ENCODE data around the gene EPB41L5.

DNA sequence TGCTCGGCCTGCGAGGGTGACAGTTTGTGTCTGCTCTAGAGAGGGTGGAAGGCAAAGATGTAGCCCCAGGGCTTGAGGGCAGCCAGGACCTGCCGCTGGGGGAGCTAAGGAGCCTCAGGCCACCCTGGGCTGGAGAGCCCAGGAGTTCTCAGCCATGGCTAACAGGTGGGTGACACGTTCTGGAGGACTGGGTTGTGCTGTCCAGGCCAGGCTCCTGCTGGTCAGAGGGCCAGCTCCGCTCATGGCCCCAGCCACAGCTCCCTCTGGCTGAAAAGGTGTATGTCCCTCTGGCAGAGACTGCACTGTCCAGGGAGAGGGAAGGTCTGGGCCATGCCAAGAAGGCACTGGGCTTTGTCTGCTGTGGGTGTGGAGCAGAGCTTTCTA is 191.1 kb downstream of the EPB41L5 start:
- TF ChIP-seq, protein P1, sequence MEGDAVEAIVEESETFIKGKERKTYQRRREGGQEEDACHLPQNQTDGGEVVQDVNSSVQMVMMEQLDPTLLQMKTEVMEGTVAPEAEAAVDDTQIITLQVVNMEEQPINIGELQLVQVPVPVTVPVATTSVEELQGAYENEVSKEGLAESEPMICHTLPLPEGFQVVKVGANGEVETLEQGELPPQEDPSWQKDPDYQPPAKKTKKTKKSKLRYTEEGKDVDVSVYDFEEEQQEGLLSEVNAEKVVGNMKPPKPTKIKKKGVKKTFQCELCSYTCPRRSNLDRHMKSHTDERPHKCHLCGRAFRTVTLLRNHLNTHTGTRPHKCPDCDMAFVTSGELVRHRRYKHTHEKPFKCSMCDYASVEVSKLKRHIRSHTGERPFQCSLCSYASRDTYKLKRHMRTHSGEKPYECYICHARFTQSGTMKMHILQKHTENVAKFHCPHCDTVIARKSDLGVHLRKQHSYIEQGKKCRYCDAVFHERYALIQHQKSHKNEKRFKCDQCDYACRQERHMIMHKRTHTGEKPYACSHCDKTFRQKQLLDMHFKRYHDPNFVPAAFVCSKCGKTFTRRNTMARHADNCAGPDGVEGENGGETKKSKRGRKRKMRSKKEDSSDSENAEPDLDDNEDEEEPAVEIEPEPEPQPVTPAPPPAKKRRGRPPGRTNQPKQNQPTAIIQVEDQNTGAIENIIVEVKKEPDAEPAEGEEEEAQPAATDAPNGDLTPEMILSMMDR (IDR thresholded peaks at IDR 0.05) = no peak
- TF ChIP-seq POLR2A (IDR thresholded peaks at IDR 0.05) (no peak), POLR2AphosphoS5 (IDR thresholded peaks at IDR 0.05) (no peak)

Measured in breast epithelium (tissue), 3 donors.